GM12878 (cell line): ENCODE results near the gene FANCD2. TPM values are rescaled to one million over a fixed set of nuclear protein-coding genes. Genes with fewer than 3 reads are reported as not detected.

Experiments
- ATAC-seq: fragments of 200-7000 bp; cut with Tn5 transposase; 3 replicates; pipeline ENCODE4 v1.9.1; 2020; ENCODE audit warnings: mild to moderate bottlenecking, moderate library complexity
- BruUV-seq: library from RNA; stranded (reverse); fragments of 400-500 nt; replicated peaks from 2 replicates; lab custom pipeline; 2021; lab: Mats Ljungman, UMichigan
- CTCF ChIA-PET: fragments of 300-600 bp; sonication (Branson Sonifier 250); formaldehyde crosslinking; extraction: SDS; loops from one replicate; lab custom pipeline; 2021; ENCODE audit warnings: inconsistent platforms; lab: Yijun Ruan, JAX
- POLR2A ChIA-PET: fragments of 350-600 bp; formaldehyde crosslinking; extraction: SDS; loops from one replicate; lab custom pipeline; 2021; ENCODE audit warnings: inconsistent platforms; lab: Charles Lee
- RAD21 ChIA-PET: fragments of 300-600 bp; sonication (Branson Sonifier 250); formaldehyde crosslinking; loops from one replicate; lab custom pipeline; 2023; ENCODE audit warnings: antibody characterized with exemption; ENCODE audit not compliant: unreplicated experiment; lab: Charles Lee
- SMC1A ChIA-PET: fragments of 300-600 bp; sonication (Branson Sonifier 250); formaldehyde crosslinking; loops from one replicate; lab custom pipeline; 2023; ENCODE audit not compliant: unreplicated experiment, uncharacterized antibody; lab: Charles Lee
- DNase-seq: peaks from one replicate; pipeline ENCODE4 v3.0.0-alpha.2; 2011; ENCODE audit warnings: low read depth, low spot score
- FAIRE-seq: peaks from 3 replicates; lab custom pipeline; 2011; peaks lifted over from hg19 to GRCh38; lab: Jason Lieb, UNC
- H2AFZ ChIP-seq: 2 replicates; pipeline ENCODE4 v1.6.0; 2011; ENCODE audit warnings: low read depth, low read length, control low read depth; ENCODE audit not compliant: control insufficient read depth
- H3K27ac ChIP-seq: 2 replicates; pipeline ENCODE4 v1.5.1; 2011; ENCODE audit warnings: control low read depth; ENCODE audit not compliant: control insufficient read depth, insufficient read depth
- H3K27me3 ChIP-seq, 2 experiments: replicated peaks in 1 of 2; 2 replicates each; pipeline versions ENCODE4 v1.6.0 to v1.6.1; 2011; ENCODE audit warnings: low read length in 1 of 2; ENCODE audit not compliant: control insufficient read depth in 2 of 2, insufficient read depth in 2 of 2
- H3K36me3 ChIP-seq, 2 experiments: 2 replicates each; pipeline ENCODE4 v1.5.1; 2011; ENCODE audit warnings: low read length in 1 of 2; ENCODE audit not compliant: control insufficient read depth in 2 of 2, insufficient read depth in 2 of 2
- H3K4me1 ChIP-seq: 2 replicates; pipeline ENCODE4 v1.6.1; 2011; ENCODE audit warnings: mild to moderate bottlenecking, low read length, moderate library complexity, mixed read lengths; ENCODE audit not compliant: control insufficient read depth, insufficient read depth
- H3K4me2 ChIP-seq: 2 replicates; pipeline ENCODE4 v1.6.0; 2011; ENCODE audit warnings: control low read depth; ENCODE audit not compliant: control insufficient read depth, insufficient read depth
- H3K4me3 ChIP-seq: fragments of 200-600 bp; sonication (generic); 2 replicates; pipeline ENCODE4 v1.5.1; 2016
- H3K79me2 ChIP-seq: 2 replicates; pipeline ENCODE4 v1.6.0; 2011; ENCODE audit warnings: low read length; ENCODE audit not compliant: control insufficient read depth, insufficient read depth
- H3K9ac ChIP-seq: 2 replicates; pipeline ENCODE4 v1.8.0; 2011; ENCODE audit warnings: low read length, control low read depth, mixed read lengths; ENCODE audit not compliant: control insufficient read depth, insufficient read depth
- H3K9me3 ChIP-seq: replicated peaks from 3 replicates; pipeline ENCODE4 v1.5.1; 2011; ENCODE audit warnings: mild to moderate bottlenecking, low read length; ENCODE audit not compliant: control insufficient read depth, insufficient read depth
- H4K20me1 ChIP-seq: 2 replicates; pipeline ENCODE4 v1.6.0; 2011; ENCODE audit not compliant: control insufficient read depth, insufficient read depth
- BACH1 ChIP-seq: fragments of 450-650 bp; IDR thresholded peaks from 2 replicates; pipeline ENCODE4 v1.6.1; 2017; ENCODE audit warnings: mild to moderate bottlenecking, borderline replicate concordance
- EED ChIP-seq: sonication (generic); IDR thresholded peaks from 2 replicates; pipeline ENCODE4 v1.6.1; 2016; ENCODE audit warnings: antibody characterized with exemption, low read depth
- HCFC1 ChIP-seq: fragments of 150-350 bp; IDR thresholded peaks from 2 replicates; pipeline ENCODE4 v1.6.1; 2014; ENCODE audit warnings: low read length
- IKZF1 ChIP-seq: fragments of 450-650 bp; conservative IDR thresholded peaks from 2 replicates; pipeline ENCODE4 v1.6.1; 2017; ENCODE audit warnings: antibody characterized with exemption, mild to moderate bottlenecking
- IKZF2 ChIP-seq, 2 experiments: fragments of 450-650 bp; IDR thresholded peaks; 2 replicates each; pipeline ENCODE4 v1.6.1; 2017; ENCODE audit warnings: mild to moderate bottlenecking in 2 of 2, moderate library complexity in 2 of 2
- NBN ChIP-seq: fragments of 450-650 bp; IDR thresholded peaks from 2 replicates; pipeline ENCODE4 v1.6.1; 2016
- POLR2A ChIP-seq: IDR thresholded peaks from 2 replicates; pipeline ENCODE4 v1.6.1; 2011; ENCODE audit warnings: low read depth, mild to moderate bottlenecking, low read length
- RAD51 ChIP-seq: fragments of 450-650 bp; IDR thresholded peaks from 2 replicates; pipeline ENCODE4 v1.6.1; 2016; ENCODE audit warnings: moderate library complexity, mild to moderate bottlenecking, inconsistent platforms
- TCF3 ChIP-seq: IDR thresholded peaks from 2 replicates; pipeline ENCODE4 v1.6.1; 2012; ENCODE audit warnings: low read depth, mild to moderate bottlenecking, low read length, borderline replicate concordance; ENCODE audit not compliant: insufficient read depth
- ZNF207 ChIP-seq: fragments of 450-650 bp; IDR thresholded peaks from 2 replicates; pipeline ENCODE4 v1.6.1; 2014; ENCODE audit warnings: antibody characterized with exemption, mild to moderate bottlenecking, borderline replicate concordance
- ZNF274 ChIP-seq: IDR thresholded peaks from one replicate; pipeline ENCODE4 v1.8.0; 2011; ENCODE audit not compliant: insufficient read length, insufficient read depth
- WGBS: methylation state at CpG from one replicate; pipeline ENCODE4 v1.1.6; 2016; ENCODE audit warnings: low lambda C conversion rate; ENCODE audit not compliant: insufficient replicate concordance, insufficient coverage; ENCODE audit errors: missing lambda C conversion rate; 5-methylcytosine and 5-hydroxymethylcytosine counted together
- in situ Hi-C: fragments of 300-500 bp; cut with MboI; formaldehyde crosslinking; loops from 9 replicates; pipeline ENCODE4 v1.14.3; 2018; ENCODE audit warnings: mixed read lengths
- intact Hi-C: fragments of 100-400 bp; cut with micrococcal nuclease; formaldehyde crosslinking; loops from one replicate; pipeline ENCODE4 v1.14.2; 2022; ENCODE audit not compliant: unreplicated experiment
- polyA plus RNA-seq, 11 experiments: library from polyadenylated mRNA; depleted of rRNA in 4 of 11; unstranded in 6 of 11; stranded (reverse) in 5 of 11; fragments of >200 nt; fragmentation: Nextera tagmentation in 4 of 11; fragmentation: Illumina TruSeq in 1 of 11; extraction: Ambion mirVana in 4 of 11; extraction: Trizol in 1 of 11; gene quantifications; 1 replicate in 1 of 11; 2 replicates in 10 of 11; pipeline versions ENCODE4 v1.2.1 to v1.2.3, GENCODE V29; 2011 to 2016; ENCODE audit warnings: inconsistent platforms in 2 of 11, missing spikeins in 2 of 11, low read depth in 1 of 11
- total RNA-seq, 4 experiments: library from RNA; depleted of rRNA in 3 of 4; stranded (reverse); fragments of >200 nt in 3 of 4; fragmentation: Illumina TruSeq in 1 of 4; extraction: Trizol in 1 of 4; gene quantifications; 2 replicates each; pipeline versions ENCODE4 v1.2.1 to v1.2.3, GENCODE V29; 2013 to 2021
- TF ChIP-seq, protein P1 (sequence below): fragments of 450-650 bp; IDR thresholded peaks from 2 replicates; pipeline ENCODE4 v1.6.1; 2017; ENCODE audit warnings: mild to moderate bottlenecking, low read depth, inconsistent platforms; ENCODE audit not compliant: poor library complexity, severe bottlenecking
- TF ChIP-seq, protein P2 (sequence below): fragments of 450-650 bp; IDR thresholded peaks from 2 replicates; pipeline ENCODE4 v1.6.1; 2016; ENCODE audit warnings: mild to moderate bottlenecking, moderate library complexity, borderline replicate concordance
- TF ChIP-seq, protein P3 (sequence below): fragments of 150-350 bp; IDR thresholded peaks from 2 replicates; pipeline ENCODE4 v1.6.1; 2014; ENCODE audit warnings: mild to moderate bottlenecking, low read depth, low read length
- TF ChIP-seq, protein P4 (sequence below): fragments of 450-650 bp; IDR thresholded peaks from 2 replicates; pipeline ENCODE4 v1.6.1; 2017; ENCODE audit warnings: borderline replicate concordance

Gene FANCD2
- total and polyA plus RNA-seq, 10 of the 15 experiments (the other 5 are each of a cell fraction or from before 2014, with no cell fraction given): 37.9 to 72.8 (median 56.2) TPM

DNA sequence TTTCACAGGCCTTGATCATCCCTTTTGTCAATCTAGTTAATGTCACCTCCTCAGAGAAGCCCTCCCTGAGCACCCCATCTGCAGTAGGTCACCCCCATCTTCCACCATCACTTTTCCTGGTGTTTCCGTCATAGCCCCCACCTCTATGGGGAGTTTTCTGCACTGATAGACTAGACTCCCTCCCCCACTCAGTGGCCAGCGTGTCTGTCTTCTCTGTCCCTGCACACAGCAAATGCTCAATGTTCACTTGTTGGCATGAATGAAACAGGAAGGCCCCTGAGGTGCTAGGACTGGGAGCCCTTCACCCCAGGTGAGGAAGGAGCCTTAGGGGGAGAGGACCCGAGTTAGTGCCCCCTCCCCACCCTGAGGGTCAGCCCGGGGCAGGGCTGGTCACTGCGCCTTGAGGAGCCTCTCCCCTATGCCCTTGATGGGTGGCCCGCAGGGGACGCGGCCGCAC lies 15.8 kb upstream of the FANCD2 start:
- Histone ChIP-seq H3K27ac (no peak overlapping the region), H2AFZ (peak overlapping the region; percentile 63), H3K79me2 (no peaks in the 10 kb centered on the region), H3K4me3 (peak overlapping the region; percentile 69; the same call in 1 of the 2 replicates), H3K4me2 (peak overlapping the region; percentile 93), H3K4me1 (peaks cover 3% of the 10 kb centered on the region), H3K27me3 (no peaks in the 10 kb centered on the region), H3K9ac (peak overlapping the region; percentile 2; the same call in 1 of the 2 replicates), H3K9me3 (no peaks in the 10 kb centered on the region), H4K20me1 (no peaks in the 10 kb centered on the region), H3K36me3 (no peaks in the 10 kb centered on the region; a peak in 1 of 4 replicates)
- FAIRE-seq (no peak), ATAC-seq (no peak; the same call in 2 of the 3 replicates), DNase-seq (no peak)
- ChIA-PET POLR2A (interaction anchor here (0.7 to 1.1 kb wide), 3 partner anchors 9 to 23 kb away, joined by 3 to 5 read pairs (median 4); partner anchors contain the start of gene FANCD2), CTCF (interaction anchor here (0.8 kb wide), 2 partner anchors 12 to 23 kb away, joined by 3 to 6 read pairs; no protein-coding TSS in a partner anchor), RAD21 (interaction anchor here (0.7 to 1.7 kb wide), 4 partner anchors 10 to 106 kb away, joined by 3 to 8 read pairs (median 4); partner anchors contain the start of genes CRELD1 and EMC3), SMC1A (interaction anchor here (1.1 kb wide), 1 partner anchor 15 kb away, joined by 4 read pairs; the partner anchor contains the start of gene FANCD2)
- in situ Hi-C loops: no loop called here
- BruUV-seq: no TSS peak
- WGBS: 5% methylated on average over 9 of the region's 9 CpGs
- intact Hi-C loops: no loop called here
- TF ChIP-seq RAD51: no peak
- TF ChIP-seq TCF3: no peak
- no peak for TF ChIP-seq HCFC1
- no peak for TF ChIP-seq BACH1
- no peak for TF ChIP-seq POLR2A
- TF ChIP-seq, protein P1, sequence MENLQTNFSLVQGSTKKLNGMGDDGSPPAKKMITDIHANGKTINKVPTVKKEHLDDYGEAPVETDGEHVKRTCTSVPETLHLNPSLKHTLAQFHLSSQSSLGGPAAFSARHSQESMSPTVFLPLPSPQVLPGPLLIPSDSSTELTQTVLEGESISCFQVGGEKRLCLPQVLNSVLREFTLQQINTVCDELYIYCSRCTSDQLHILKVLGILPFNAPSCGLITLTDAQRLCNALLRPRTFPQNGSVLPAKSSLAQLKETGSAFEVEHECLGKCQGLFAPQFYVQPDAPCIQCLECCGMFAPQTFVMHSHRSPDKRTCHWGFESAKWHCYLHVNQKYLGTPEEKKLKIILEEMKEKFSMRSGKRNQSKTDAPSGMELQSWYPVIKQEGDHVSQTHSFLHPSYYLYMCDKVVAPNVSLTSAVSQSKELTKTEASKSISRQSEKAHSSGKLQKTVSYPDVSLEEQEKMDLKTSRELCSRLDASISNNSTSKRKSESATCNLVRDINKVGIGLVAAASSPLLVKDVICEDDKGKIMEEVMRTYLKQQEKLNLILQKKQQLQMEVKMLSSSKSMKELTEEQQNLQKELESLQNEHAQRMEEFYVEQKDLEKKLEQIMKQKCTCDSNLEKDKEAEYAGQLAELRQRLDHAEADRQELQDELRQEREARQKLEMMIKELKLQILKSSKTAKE: no peak
- TF ChIP-seq ZNF274: no peak
- no peak for TF ChIP-seq ZNF207
- TF ChIP-seq, protein P2, sequence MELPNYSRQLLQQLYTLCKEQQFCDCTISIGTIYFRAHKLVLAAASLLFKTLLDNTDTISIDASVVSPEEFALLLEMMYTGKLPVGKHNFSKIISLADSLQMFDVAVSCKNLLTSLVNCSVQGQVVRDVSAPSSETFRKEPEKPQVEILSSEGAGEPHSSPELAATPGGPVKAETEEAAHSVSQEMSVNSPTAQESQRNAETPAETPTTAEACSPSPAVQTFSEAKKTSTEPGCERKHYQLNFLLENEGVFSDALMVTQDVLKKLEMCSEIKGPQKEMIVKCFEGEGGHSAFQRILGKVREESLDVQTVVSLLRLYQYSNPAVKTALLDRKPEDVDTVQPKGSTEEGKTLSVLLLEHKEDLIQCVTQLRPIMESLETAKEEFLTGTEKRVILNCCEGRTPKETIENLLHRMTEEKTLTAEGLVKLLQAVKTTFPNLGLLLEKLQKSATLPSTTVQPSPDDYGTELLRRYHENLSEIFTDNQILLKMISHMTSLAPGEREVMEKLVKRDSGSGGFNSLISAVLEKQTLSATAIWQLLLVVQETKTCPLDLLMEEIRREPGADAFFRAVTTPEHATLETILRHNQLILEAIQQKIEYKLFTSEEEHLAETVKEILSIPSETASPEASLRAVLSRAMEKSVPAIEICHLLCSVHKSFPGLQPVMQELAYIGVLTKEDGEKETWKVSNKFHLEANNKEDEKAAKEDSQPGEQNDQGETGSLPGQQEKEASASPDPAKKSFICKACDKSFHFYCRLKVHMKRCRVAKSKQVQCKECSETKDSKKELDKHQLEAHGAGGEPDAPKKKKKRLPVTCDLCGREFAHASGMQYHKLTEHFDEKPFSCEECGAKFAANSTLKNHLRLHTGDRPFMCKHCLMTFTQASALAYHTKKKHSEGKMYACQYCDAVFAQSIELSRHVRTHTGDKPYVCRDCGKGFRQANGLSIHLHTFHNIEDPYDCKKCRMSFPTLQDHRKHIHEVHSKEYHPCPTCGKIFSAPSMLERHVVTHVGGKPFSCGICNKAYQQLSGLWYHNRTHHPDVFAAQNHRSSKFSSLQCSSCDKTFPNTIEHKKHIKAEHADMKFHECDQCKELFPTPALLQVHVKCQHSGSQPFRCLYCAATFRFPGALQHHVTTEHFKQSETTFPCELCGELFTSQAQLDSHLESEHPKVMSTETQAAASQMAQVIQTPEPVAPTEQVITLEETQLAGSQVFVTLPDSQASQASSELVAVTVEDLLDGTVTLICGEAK: no peak
- TF ChIP-seq, protein P3, sequence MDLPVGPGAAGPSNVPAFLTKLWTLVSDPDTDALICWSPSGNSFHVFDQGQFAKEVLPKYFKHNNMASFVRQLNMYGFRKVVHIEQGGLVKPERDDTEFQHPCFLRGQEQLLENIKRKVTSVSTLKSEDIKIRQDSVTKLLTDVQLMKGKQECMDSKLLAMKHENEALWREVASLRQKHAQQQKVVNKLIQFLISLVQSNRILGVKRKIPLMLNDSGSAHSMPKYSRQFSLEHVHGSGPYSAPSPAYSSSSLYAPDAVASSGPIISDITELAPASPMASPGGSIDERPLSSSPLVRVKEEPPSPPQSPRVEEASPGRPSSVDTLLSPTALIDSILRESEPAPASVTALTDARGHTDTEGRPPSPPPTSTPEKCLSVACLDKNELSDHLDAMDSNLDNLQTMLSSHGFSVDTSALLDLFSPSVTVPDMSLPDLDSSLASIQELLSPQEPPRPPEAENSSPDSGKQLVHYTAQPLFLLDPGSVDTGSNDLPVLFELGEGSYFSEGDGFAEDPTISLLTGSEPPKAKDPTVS: no peak
- no peak for TF ChIP-seq IKZF2 (IDR thresholded peaks at IDR 0.05)
- TF ChIP-seq, protein P4, sequence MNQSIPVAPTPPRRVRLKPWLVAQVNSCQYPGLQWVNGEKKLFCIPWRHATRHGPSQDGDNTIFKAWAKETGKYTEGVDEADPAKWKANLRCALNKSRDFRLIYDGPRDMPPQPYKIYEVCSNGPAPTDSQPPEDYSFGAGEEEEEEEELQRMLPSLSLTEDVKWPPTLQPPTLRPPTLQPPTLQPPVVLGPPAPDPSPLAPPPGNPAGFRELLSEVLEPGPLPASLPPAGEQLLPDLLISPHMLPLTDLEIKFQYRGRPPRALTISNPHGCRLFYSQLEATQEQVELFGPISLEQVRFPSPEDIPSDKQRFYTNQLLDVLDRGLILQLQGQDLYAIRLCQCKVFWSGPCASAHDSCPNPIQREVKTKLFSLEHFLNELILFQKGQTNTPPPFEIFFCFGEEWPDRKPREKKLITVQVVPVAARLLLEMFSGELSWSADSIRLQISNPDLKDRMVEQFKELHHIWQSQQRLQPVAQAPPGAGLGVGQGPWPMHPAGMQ: no peak
- no peak for TF ChIP-seq EED
- TF ChIP-seq IKZF1: no peak
- no peak for TF ChIP-seq NBN
